Fibroblast of skin of right quadriceps (primary cell): ENCODE results near the gene TREM1.

Experiments
- DNase-seq: peaks from one replicate; pipeline ENCODE4 v3.0.0-alpha.2; 2013

Gene TREM1

DNA sequence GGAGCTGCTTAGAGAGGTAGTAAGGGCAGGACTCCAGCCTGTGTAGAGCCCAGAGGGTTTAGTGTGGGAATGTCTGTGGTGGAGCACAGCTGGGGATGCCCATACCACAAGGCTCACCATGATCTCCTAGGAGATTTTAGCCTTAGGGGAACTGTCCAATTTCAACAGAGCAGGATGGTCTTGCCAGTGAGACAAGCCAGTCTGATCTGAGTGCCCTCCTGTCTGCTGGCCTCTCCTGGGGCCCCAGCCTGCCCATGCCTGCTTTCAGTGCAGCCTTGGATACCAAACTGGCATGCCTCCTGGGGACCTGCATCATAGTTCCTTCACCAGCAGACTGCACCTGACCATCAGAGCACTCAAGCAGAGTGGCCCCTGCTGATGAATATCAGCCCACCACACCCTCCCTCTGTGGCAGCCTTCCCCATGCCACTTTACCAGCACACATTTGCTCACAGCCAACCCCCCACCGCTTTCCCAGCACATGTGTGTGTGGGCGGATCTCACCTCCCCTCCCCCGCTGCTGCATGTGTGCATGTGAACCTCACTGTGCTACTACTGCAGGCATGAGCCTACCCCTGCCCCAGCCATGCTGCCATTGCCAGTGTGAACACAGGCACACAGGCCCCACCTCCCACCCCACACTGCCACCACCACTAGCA, 7.9 kb upstream of the TREM1 start:
- no peak for DNase-seq

DNA sequence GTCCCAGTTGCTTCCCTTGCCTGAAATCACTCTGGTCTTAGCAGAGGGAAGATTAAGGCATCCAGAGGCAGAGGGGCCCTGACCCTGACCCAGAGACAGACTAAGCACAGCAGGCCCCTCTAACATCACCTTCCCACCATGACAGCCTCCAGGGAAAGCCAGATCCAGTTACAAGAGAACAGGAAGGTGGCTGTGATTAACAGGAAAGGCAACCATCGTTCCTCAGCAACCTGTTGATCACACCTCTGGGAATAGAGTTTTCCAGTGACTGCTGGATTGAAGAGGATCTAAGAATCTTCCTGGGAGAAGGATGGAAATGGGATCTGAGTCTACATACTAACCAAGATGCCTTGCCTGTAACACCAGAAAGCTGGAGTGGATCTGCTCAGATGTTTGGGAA, 5.2 kb upstream of the TREM1 start:
- DNase-seq, result no peak

DNA sequence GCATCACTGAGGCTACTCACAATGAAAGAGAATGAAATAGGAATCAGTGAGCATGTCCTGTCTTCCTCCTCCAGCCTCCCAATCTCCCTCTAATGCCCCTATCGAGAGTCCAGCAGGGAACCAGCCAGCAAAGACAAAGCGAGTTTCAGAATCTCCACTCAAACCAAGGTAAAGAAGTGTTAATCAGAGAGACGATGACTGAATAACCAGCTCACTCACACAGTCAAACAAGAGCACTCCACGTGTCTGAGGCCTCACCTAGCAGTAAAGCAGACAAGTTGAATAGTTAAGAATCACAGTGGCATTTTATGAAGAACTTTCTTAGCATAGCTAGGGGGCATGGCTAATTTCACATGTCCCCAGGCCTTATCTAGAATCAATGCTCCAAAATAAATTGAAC, 3.3 kb upstream of the TREM1 start:
- DNase-seq, result no peak

DNA sequence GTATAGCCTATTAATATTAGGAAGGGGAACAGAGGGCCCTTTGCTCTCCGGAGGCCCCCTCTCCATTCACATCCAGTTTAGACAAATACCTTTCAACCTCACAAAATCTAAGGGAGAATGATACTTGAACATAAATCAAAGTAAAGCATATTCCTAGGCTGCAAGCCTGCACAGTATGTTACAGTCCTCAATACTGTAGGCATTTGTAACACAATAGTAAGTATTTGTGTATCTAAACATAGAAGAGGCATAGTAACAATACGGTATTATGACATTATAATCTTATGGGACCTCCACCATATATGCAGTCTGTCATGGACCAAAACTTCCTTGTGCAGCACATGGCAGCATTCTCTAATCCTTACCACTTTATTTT, 2.3 kb upstream of the TREM1 start:
- DNase-seq, result no peak

DNA sequence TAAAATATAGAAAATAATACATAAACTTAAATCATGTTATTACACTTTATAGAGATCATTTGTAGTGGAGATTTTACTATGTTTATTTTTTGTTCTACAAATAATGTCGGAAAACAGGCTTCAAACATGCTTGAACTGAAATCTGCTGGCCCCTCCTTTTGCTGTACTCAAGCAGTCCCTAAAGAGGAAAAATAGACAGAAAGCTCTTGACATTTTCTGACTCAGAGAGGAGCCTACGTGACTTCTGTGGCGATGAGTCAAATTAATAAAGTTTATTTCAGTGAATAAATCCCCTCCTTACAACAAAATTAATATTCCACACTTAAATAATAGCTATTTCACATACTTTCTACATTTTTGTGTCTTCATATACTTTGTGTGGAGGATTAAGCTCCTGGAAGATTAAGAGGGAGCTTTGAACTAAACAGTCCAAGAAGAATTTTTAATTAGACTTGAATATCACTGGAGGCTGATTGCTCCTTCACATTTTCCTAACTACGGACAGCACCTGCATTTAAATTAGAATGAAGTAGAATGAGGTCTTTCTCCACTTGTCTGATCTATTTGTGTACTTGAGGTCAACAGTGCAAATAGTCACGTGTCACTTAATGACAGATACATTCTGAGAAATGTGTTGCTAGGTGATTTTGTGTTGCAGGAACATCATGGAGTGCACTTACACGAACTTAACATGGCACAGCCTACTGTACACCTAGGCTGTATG, 1.7 kb upstream of the TREM1 start:
- no peak for DNase-seq

DNA sequence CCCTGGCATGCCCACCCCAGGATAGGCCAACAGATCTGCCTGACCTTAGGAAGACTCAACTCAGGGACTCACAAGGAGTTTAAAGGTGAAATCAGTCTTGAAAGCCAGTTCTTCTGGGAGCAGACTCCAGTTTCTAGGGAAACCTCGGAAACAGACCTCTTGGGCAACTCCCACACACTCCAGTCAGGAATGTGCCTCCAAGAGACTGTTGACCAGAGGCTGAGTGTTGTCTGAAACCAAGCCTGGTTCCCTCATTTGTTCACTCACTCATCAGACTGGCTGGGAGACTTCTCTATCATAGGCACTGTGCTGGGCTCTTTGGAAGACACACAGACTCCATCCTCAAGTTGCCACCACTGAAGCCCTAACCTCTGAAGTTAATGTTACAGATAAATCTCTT, 1.8 kb downstream of the TREM1 start:
- DNase-seq, result no peak

DNA sequence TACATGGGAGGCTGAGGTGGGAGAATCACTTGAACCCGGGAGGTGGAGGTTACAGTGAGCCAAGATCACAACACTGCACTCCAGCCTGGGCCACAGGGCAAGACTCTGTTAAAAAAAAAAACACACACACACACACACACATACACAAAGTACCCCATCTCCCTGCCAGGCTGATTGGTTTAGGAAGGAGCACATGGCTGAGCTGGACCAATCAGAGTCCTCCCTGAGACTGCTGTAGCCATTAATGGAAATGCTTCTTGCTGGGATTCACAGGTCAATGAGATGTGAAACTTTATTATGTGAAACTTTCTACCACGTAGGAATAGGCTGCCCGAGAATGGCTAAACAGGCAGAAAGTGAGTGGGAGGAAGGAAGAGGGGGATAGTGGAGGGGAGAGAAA, 2.9 kb downstream of the TREM1 start:
- DNase-seq, result no peak

DNA sequence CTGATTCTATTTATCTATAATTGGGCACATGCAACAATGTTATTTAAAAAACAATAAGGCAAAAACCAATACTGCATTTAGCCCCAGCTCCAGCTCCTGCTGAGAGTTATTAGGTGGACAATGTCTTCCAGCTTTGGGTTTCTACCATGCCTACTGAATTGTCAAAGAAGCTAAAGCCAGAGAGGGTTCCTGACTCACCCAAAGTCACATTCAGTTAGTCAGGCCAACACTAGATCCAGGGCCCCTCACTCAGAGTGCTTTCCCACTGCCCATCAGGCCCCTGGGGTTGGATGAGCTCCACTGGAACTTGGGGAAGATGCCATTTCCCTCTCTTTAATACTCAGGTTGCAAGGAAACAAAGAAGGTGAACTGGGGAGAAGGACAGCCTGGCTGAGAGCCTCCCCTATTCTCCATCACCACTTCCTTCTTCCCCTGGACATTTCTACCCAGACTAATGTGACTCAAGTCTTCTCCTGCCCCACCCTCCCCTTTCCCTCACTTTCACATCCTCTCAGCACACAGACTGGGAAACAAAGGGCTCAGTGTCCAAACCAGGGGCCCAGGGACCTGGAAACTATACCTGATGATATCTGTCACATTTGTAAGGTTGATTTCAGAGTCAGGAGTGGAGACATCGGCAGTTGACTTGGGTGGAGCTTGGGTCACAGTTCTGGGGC, 6.0 kb downstream of the TREM1 start:
- DNase-seq, result no peak

DNA sequence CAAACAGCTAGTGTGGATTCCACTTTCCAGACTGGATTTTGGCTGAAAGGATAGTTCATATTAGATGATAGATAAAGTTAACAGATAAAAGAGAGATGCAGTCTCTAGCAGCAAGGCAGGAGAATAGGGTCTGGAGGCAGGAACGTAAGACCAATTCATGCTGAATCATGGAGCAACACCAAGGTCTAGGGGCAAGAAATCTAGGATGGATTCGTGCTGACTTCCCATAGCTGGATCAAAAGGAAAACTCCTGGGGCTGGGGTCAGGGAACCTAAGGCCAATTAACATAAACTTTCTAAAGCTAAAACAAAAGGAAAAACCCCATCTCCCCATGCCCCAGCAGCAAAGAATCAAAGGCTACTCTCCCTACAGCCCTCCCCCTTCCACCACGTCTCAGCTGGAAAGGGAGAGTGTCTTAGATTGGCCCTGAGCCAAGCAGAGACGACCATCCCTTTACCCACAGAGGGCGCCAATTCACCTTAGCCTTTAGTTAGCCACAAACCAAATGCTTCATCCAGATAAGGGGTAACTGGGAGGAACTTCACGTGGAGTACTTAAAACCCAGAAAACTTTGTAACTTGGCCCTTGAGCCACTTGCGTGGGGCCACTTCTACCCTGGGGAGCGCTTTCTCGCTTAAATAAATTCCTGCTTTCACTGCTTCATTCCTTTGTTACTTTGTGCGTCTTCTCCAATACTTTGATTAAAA, 7.6 kb downstream of the TREM1 start:
- peak; percentile 45 for DNase-seq

DNA sequence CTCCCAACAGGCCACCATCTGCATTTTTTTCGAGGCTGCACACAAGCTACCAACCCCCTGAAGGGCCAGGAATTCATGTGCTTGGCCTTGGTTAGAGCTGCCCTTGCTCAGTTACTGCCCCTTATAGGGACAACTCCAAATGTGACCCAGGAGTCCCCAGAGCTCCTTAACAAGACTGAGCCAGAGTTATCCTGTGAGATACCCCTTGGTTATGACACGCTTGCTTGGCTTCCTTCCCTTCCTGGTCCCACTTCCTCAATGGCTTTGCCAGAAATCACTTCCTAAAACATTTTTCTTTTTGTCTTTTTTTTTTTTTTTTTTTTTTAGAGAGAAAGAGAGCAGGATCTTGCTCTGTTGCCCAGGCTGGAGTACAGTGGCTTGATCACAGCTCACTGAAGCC, 8.9 kb downstream of the TREM1 start:
- DNase-seq, result no peak

DNA sequence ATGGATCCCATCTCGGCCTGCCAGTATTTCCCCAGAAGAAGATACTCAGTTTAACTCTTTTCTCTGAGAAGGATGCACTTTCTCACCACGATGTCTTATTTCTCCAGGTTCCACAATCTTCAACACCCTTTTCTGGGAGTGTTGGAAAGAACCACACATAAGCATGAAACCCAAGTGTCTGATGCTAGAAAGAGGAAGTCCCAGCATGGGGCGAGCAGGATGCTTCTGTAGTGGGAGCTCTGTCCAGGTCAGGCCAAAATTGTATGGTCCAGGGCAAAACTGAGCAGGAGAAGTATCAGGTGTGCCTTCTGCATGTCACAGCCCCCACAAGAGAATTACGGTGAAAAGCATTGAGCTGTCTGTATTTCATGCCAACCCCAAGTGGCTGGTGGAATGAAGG, 11.0 kb downstream of the TREM1 start:
- no peak for DNase-seq

DNA sequence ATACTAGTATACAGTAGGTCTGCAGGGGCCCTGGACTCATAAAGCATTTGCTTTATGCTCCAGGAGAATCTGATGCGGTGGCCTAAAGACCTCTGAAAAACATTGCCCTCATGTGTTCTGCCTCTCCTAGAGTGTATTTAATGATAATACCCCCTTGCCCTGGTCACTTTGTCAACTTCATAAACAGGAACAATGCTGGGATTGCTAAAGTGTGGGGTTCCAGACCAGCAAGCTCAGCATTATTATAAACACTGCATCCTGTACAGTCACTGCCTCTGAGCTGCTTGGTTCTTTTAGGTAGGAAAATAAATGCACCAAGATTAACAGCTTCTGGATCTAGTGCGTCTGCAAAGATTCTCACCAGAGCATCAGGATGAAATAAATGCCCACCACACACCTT, 12.2 kb downstream of the TREM1 start:
- DNase-seq, result no peak

DNA sequence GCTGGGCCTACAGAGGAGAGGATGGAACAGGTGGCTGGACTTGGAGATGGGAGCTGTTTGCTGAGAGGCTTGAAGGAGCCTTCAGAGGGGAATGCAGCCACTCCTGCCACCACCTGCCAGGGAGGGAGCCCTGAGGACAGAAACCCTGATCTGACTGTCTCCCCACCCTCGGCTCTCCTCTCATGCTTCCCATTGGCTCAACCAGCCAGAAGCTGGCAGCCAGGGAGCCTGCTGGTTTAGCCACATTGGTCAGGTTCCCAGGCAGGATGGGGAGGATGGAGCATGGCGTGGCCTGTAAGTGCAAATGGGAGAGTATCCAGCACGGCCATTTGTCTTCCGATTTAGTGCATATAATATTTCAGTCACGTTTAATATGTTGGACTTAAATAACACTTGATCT, 12.8 kb downstream of the TREM1 start:
- no peak for DNase-seq

DNA sequence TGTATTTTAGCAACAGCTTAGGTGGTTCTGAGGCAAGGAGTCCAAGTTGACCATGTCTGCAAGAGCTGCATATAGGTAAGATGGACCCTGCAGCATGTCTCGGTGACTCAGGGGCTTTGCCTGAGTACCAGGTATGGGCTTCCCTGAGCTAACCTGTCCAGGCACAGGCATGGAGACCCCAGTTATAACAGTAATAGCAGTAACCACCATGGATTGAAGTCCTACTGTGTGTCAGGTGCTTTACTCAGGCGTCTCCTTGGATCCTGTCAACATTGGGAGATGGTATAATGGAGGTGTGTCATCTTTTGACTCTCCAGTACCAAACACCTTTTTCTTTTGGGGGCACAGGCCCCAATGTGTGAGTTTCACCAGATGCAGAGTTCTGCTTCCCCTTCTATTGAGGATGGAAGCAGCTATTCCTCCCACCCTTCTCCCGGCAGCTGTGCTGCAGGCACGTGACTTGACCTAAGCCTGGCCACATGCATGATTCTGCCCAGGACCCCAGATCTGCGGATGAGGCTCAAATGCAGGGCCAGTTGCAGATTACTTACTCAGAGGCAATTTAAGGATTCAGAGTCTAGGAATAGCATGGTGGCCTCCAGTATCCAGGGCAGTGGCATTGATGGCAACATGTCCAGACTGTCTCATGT, 13.8 kb downstream of the TREM1 start:
- DNase-seq, result no peak

DNA sequence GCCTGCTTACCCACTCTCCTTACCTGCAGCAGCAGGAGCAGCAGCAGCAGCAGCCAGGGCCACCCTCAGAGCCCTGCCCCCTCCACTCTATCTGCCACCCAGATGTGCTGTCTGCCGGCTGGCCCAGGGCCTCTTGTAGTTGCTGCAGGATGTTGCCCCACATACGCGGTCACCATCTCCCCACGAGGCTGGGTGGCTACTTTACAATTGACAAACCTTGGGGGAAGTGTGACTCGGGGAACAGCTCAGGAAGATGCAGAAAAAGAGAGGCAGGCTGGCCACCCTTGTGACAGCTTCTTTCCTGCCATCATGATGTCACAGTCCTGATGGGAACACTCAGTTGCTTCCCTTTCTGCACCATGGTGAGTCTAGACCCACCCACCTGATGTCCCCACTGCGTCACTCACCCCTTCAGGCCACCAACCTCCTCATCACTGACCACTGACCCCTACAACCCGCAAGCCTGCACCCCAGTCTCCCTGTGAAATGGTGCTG, 14.5 kb downstream of the TREM1 start:
- DNase-seq, result no peak

DNA sequence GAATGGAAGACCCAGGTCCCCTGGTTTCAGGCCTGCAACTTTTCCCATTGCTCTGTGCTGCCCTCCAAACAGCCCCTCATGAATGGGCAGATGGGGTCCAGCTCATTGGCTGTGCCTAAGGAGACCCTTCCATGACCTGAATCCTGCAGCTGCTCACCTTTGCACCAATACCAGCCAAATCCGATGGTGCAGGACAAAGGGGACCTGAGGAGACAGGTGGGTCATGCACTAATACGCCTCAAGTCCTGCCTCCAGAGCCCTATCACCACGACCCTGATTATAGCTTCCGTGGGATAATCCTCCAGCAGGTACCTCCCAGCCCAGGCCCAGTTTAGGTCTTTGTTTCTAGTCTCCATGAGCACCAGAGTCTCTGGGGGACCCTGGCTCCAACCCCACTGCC, 16.8 kb downstream of the TREM1 start:
- no peak for DNase-seq

DNA sequence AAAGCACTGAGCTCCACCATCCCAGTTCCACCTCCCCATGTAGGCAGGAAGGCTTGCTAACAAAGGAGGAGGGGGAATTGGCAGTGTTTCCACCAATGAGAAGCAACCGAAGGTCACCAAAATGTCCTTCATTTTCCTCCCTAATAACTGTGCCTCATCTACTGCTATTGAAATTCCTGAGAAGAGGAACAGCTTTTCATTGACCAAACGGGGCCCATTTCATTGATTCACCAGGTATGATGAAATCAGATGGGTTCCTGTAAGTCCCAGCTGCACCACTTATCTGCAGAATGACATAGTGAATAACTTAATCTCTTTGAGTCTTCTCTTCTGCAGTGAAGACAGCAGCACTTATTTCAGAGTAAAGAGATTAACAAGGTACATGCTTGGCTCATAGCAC, 17.3 kb downstream of the TREM1 start:
- DNase-seq, result no peak

DNA sequence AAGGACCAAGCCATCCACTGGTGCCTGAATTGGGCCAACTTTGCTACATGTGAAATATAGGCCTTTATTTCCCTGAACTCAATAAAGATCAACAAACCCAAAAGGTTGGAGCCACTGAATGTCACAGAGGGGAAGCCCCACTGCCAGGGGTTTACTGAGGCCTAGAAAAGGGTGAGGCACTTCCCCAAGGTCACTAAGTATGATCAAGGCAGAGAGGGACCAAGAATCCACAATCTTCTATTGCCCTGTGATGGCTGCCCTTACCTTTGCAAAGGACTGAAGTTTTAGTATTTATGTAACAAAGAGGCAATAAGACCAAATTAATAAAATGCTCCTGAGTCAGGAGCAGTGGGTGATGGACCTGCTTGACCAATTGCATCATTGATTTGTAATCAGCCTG, 18.0 kb downstream of the TREM1 start:
- DNase-seq, result no peak

DNA sequence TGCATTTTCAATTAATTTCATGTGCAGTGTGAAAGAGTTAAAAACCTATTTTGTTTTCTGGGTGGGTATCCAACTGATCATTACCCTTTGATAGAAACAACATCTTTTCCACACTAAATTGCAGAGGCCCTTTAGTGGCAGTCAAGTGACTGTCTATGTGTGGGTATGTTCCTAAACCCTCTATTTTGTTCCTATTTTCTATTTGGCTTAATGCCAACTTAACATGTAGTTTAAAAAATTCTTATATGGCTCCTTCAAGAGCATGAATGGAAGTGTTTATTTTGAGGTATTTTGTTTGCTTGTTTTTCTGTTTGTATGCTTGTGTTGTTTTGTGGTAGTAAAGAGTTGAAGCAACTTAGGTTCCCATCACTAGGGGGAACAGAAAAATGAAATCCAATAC, 19.9 kb downstream of the TREM1 start:
- DNase-seq, result no peak

DNA sequence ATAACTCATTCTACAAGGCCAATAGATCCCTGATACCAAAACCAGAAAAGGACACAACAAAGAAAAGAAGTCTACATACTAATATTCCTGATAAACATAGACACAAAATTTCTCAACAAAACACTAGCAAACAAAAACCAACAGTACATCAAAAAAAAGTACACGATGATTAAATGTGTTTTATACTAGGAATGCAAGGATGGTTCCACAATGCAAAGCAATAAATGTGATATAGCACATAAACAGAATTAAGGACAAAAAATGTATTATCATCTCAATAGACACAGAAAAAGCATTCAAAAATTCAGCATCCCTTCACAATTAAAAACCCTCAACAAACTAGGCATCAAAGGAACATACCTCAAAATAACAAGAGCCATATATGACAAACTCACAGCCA, 23.2 kb downstream of the TREM1 start:
- DNase-seq, result no peak

DNA sequence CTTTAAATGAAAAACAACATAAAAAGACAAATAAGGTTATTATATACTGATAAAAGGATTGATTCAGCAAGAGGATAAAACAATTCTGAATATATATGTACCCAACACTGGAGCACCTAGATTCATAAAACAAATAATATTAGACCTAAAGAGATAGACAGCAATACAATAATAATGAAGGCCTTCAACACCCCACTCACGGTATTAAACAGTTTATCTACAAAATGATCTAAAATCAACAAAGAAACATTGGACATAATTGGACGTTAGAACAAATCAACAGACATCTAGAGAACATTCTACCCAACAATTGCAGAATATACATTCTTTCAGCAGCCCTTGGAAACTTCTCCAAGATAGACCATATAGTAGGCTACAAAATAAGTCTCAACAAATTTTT, 24.1 kb downstream of the TREM1 start:
- DNase-seq, result no peak

DNA sequence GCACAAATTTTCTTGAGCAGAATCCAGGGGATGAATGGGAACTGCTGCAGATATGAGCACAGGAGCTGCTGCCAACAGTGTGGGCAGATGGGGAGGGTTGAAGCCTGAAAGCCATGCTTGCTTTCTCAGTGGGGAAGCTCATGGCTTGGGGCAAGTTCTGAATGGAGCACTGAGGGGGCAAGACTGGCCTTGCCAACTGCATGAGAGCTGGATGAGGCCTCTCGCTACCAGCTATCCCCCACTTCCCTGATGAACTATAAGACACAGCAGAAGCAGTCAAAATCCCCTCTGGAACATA, 28.3 kb downstream of the TREM1 start:
- no peak for DNase-seq
